A673 (cell line): Measurements from ENCODE around the gene MT1H.

Source experiments
- EZH2 ChIP-seq: fragments of 200-600 bp; sonication (generic); IDR thresholded peaks from 2 replicates; pipeline ENCODE4 v1.6.1; 2017; ENCODE audit warnings: borderline replicate concordance, low read depth, mild to moderate bottlenecking, mixed read lengths, antibody characterized with exemption, low read length; ENCODE audit not compliant: poor library complexity, severe bottlenecking
- TF ChIP-seq, protein P1 (sequence below): fragments of 300-800, 200-600 bp; sonication (generic); conservative IDR thresholded peaks from 2 replicates; pipeline ENCODE4 v1.5.1; 2017; ENCODE audit warnings: low read depth, mild to moderate bottlenecking, antibody characterized with exemption, low read length, moderate library complexity, mixed read lengths

DNA sequence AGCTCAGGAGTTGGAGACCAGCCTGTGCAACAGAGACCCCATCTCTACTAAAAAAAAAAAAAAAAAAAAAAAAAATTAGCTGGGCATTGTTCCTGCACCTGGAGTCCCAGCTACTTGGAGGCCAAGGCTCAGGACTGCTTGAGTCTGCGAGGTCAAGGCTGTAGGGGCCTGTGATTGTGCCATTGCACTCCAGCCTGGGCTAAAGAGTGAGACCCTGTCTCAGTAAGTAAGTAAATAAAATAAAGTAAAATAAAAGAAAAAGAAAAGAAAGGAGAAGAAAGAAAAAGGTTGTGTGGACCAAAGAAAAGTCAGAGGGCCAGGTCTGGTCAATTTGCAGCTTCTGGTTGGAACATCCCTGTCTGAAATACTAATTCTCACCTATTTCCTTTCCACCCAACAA, 31.0 kb downstream of the MT1H start:
- TF ChIP-seq, protein P1, sequence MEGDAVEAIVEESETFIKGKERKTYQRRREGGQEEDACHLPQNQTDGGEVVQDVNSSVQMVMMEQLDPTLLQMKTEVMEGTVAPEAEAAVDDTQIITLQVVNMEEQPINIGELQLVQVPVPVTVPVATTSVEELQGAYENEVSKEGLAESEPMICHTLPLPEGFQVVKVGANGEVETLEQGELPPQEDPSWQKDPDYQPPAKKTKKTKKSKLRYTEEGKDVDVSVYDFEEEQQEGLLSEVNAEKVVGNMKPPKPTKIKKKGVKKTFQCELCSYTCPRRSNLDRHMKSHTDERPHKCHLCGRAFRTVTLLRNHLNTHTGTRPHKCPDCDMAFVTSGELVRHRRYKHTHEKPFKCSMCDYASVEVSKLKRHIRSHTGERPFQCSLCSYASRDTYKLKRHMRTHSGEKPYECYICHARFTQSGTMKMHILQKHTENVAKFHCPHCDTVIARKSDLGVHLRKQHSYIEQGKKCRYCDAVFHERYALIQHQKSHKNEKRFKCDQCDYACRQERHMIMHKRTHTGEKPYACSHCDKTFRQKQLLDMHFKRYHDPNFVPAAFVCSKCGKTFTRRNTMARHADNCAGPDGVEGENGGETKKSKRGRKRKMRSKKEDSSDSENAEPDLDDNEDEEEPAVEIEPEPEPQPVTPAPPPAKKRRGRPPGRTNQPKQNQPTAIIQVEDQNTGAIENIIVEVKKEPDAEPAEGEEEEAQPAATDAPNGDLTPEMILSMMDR, result no peak
- TF ChIP-seq EZH2, result no peak
